Measurements from ENCODE around the gene RRP12. TPM values are rescaled to one million over a fixed set of nuclear protein-coding genes. Genes with fewer than 3 reads are reported as not detected.

The RRP12 gene
- total and polyA plus RNA-seq, 9 of the 15 experiments (the other 6 are each of a cell fraction or from before 2014, with no cell fraction given), result 4.6 to 68.2 (median 21.8) TPM

DNA sequence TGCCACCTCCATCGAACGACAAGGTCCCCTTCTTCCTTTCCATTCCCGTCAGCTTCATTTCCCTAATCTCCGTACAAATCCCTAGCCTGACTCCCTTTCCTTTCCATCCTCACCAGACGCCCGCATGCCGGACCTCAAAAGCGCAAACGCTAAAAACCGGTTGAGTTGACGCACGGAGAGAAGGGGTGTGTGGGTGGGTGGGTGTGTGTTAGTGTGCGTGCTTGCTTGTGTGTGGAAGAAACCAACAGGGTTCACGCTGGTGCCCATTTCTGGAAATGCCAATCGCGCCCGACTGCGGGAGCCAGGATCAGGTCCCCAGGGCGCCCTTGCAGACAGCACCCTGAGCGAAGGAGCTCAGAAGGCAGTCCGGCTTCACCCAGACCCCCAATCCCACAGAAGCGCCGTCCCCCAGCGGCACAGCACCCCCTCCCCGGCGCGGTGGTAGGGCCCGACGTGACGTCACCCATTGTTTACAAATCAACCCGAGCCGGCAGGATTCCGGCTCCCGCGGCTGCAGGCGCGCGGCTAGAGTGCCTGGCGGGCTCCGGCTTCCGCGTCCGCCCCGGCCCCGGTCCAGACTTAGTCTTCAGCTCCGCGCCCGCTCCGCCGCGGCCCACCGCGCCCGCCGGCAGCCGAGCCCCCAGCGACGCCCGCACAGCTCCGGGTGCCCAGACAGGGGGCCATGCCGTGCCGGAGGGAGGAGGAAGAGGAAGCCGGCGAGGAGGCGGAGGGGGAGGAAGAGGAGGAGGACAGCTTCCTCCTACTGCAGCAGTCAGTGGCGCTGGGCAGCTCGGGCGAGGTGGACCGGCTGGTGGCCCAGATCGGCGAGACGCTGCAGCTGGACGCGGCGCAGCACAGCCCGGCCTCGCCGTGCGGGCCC lies 82.1 kb downstream of the RRP12 start, which contains the start of gene FRAT1 (continued):
- TF ChIP-seq ZNF699 (CRISPR knock-in tag; IDR thresholded peaks at IDR 0.05; ENCODE audit: insufficient replicate concordance) (no peak), MBD2 (IDR thresholded peaks at IDR 0.05; ENCODE audit: borderline replicate concordance, low read depth) (peak; percentile 93), ZNF766 (CRISPR knock-in tag; conservative IDR thresholded peaks at IDR 0.05) (peak; percentile 19; the same call in 1 of the 2 replicates), JUN (IDR thresholded peaks at IDR 0.05; ENCODE audit: borderline replicate concordance, low read depth, low read length) (no peak; the same call in none of the 2 replicates), JUN (CRISPR knock-in tag; IDR thresholded peaks at IDR 0.05; ENCODE audit: borderline replicate concordance) (0 out of 2 replicates have a peak, but pooled peaks have one; percentile 46), ZNF263 (CRISPR knock-in tag; IDR thresholded peaks at IDR 0.05; ENCODE audit: borderline replicate concordance) (peak; percentile 91), ERF (CRISPR knock-in tag; IDR thresholded peaks at IDR 0.05) (no peak), IRF2 (CRISPR knock-in tag; IDR thresholded peaks at IDR 0.05) (peak; percentile 23; the same call in 1 of the 2 replicates), ZNF584 (CRISPR knock-in tag; IDR thresholded peaks at IDR 0.05; ENCODE audit: low read depth) (no peak), ELF2 (CRISPR knock-in tag; IDR thresholded peaks at IDR 0.05) (peak; percentile 50; the same call in 1 of the 2 replicates), ELF1 (tag; IDR thresholded peaks at IDR 0.05) (peak; percentile 70), SIN3B (IDR thresholded peaks at IDR 0.05; ENCODE audit: low read depth) (0 out of 2 replicates have a peak, but pooled peaks have one; percentile 43), RBM22 (IDR thresholded peaks at IDR 0.05; ENCODE audit: low read depth, low read length, poor library complexity, severe bottlenecking) (peak; percentile 56), TARDBP (IDR thresholded peaks at IDR 0.05) (no peak), NONO (IDR thresholded peaks at IDR 0.05; ENCODE audit: low read depth in 2 of 2, low read length in 1 of 2) (peak; percentile 48 to 99; a peak in 2 of 4 replicates), NBN (IDR thresholded peaks at IDR 0.05; ENCODE audit: low read depth) (0 out of 2 replicates have a peak, but pooled peaks have one; percentile 73)
- TF ChIP-seq, protein P1, sequence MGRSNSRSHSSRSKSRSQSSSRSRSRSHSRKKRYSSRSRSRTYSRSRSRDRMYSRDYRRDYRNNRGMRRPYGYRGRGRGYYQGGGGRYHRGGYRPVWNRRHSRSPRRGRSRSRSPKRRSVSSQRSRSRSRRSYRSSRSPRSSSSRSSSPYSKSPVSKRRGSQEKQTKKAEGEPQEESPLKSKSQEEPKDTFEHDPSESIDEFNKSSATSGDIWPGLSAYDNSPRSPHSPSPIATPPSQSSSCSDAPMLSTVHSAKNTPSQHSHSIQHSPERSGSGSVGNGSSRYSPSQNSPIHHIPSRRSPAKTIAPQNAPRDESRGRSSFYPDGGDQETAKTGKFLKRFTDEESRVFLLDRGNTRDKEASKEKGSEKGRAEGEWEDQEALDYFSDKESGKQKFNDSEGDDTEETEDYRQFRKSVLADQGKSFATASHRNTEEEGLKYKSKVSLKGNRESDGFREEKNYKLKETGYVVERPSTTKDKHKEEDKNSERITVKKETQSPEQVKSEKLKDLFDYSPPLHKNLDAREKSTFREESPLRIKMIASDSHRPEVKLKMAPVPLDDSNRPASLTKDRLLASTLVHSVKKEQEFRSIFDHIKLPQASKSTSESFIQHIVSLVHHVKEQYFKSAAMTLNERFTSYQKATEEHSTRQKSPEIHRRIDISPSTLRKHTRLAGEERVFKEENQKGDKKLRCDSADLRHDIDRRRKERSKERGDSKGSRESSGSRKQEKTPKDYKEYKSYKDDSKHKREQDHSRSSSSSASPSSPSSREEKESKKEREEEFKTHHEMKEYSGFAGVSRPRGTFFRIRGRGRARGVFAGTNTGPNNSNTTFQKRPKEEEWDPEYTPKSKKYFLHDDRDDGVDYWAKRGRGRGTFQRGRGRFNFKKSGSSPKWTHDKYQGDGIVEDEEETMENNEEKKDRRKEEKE (IDR thresholded peaks at IDR 0.05; ENCODE audit: borderline replicate concordance in 1 of 2, control insufficient read depth in 1 of 2, low read depth in 2 of 2, low read length in 1 of 2), result peak in 1 of 2 experiments; percentile 96; a peak in 2 of 4 replicates
- TF ChIP-seq, protein P2, sequence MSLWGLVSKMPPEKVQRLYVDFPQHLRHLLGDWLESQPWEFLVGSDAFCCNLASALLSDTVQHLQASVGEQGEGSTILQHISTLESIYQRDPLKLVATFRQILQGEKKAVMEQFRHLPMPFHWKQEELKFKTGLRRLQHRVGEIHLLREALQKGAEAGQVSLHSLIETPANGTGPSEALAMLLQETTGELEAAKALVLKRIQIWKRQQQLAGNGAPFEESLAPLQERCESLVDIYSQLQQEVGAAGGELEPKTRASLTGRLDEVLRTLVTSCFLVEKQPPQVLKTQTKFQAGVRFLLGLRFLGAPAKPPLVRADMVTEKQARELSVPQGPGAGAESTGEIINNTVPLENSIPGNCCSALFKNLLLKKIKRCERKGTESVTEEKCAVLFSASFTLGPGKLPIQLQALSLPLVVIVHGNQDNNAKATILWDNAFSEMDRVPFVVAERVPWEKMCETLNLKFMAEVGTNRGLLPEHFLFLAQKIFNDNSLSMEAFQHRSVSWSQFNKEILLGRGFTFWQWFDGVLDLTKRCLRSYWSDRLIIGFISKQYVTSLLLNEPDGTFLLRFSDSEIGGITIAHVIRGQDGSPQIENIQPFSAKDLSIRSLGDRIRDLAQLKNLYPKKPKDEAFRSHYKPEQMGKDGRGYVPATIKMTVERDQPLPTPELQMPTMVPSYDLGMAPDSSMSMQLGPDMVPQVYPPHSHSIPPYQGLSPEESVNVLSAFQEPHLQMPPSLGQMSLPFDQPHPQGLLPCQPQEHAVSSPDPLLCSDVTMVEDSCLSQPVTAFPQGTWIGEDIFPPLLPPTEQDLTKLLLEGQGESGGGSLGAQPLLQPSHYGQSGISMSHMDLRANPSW (CRISPR knock-in tag; IDR thresholded peaks at IDR 0.05), result no peak
- TF ChIP-seq, protein P3, sequence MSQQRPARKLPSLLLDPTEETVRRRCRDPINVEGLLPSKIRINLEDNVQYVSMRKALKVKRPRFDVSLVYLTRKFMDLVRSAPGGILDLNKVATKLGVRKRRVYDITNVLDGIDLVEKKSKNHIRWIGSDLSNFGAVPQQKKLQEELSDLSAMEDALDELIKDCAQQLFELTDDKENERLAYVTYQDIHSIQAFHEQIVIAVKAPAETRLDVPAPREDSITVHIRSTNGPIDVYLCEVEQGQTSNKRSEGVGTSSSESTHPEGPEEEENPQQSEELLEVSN (IDR thresholded peaks at IDR 0.05; ENCODE audit: borderline replicate concordance in 1 of 2, extremely low read depth in 1 of 2, insufficient read depth in 1 of 2, insufficient read length in 1 of 2, low read depth in 1 of 2, low read length in 1 of 2, poor library complexity in 1 of 2, severe bottlenecking in 1 of 2), result peak in 1 of 2 experiments; percentile 81

Measured in K562 (cell line).